GM21717 (cell line): Measurements from ENCODE around the gene PTPRK.

Experiments
- ATAC-seq: cut with Tn5 transposase; IDR thresholded peaks from one replicate; pipeline ENCODE4 v1.9.1; 2021; ENCODE audit warnings: mild to moderate bottlenecking, moderate library complexity; ENCODE audit not compliant: unreplicated experiment

The PTPRK gene

GRCh38 chr6:128305228-128305627 is 215.2 kb downstream of the PTPRK start:
- ATAC-seq, result no peak

- ATAC-seq, result no peak
These were observed 216.5 kb downstream of the PTPRK start for GRCh38 chr6:128303870-128304269.

- no peak for ATAC-seq
These were observed 217.5 kb downstream of the PTPRK start for GRCh38 chr6:128302942-128303341.

GRCh38 chr6:128295670-128296069 is 224.7 kb downstream of the PTPRK start:
- no peak for ATAC-seq

- ATAC-seq, result no peak
These were observed 230.2 kb downstream of the PTPRK start for GRCh38 chr6:128290221-128290620.

- ATAC-seq, result no peak
These were observed 236.3 kb downstream of the PTPRK start for GRCh38 chr6:128284128-128284527.

- ATAC-seq, result no peak
These were observed 237.4 kb downstream of the PTPRK start for GRCh38 chr6:128282961-128283360.

GRCh38 chr6:128280960-128281359 is 239.4 kb downstream of the PTPRK start:
- no peak for ATAC-seq

GRCh38 chr6:128280066-128280465 is 240.3 kb downstream of the PTPRK start:
- ATAC-seq, result no peak

GRCh38 chr6:128278836-128279235 is 241.6 kb downstream of the PTPRK start:
- no peak for ATAC-seq

- ATAC-seq, result no peak
These were observed 243.0 kb downstream of the PTPRK start for GRCh38 chr6:128277379-128277778.

GRCh38 chr6:128276311-128276710 is 244.1 kb downstream of the PTPRK start:
- no peak for ATAC-seq

- ATAC-seq, result no peak
These were observed 244.7 kb downstream of the PTPRK start for GRCh38 chr6:128275681-128276080.

- no peak for ATAC-seq
These were observed 245.4 kb downstream of the PTPRK start for GRCh38 chr6:128275030-128275429.

GRCh38 chr6:128271527-128271926 is 248.9 kb downstream of the PTPRK start:
- no peak for ATAC-seq

- no peak for ATAC-seq
These were observed 249.4 kb downstream of the PTPRK start for GRCh38 chr6:128271011-128271410.

GRCh38 chr6:128266946-128267345 is 253.5 kb downstream of the PTPRK start:
- no peak for ATAC-seq

- no peak for ATAC-seq
These were observed 254.7 kb downstream of the PTPRK start for GRCh38 chr6:128265706-128266105.

- peak; percentile 69 for ATAC-seq
These were observed 260.4 kb downstream of the PTPRK start for GRCh38 chr6:128259730-128260685.

- ATAC-seq, result peak; percentile 96
These were observed 261.2 kb downstream of the PTPRK start for GRCh38 chr6:128259029-128259724.

- ATAC-seq, result no peak
These were observed 264.3 kb downstream of the PTPRK start for GRCh38 chr6:128256095-128256494.
